HG03378 (cell line): ENCODE measurements around the gene IFRD2.
"Not testable (repeated sequence)": the region's sequence is repeated elsewhere in the genome, so short reads cannot be mapped to it uniquely, and the experiment has no call there.

Experiments
- ATAC-seq: cut with Tn5 transposase; IDR thresholded peaks from one replicate; pipeline ENCODE4 v1.9.1; 2021; ENCODE audit warnings: mild to moderate bottlenecking, moderate library complexity; ENCODE audit not compliant: unreplicated experiment

IFRD2 gene

DNA sequence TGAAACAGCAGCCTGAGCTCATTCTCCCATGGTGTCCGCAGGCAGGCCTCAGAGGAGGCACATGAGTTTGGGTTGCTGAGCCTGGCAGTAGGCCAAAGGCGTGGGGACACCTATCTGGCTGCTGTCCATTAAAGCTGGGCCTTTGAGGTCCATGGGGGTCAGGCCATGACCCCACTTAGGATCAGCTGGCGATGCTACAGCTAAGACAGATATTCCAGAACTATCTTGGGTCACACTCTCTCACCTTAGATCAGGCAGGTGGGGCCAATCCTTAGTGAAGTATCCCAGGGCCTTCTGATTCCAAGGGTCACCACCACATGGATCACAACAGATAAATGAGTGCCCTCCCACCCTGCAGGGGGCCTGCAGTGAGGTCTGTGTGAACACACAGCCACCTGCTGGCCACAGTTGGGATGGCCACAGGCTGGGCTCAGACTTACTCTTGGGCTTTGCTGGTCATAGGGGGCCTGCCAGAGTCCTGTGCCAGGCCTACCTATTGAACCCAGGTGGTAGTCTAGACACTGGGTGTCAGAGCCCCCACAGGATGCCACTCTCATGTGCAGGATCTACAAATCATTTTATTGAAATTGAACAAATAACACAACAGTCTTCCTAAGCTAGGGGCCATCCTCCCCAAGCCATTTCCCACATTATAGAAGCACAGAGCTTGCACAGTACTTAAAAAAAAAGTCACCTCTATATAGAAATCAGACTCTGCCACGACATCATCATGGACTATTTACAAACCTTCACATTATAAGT, 32.3 kb upstream of the IFRD2 start:
- no peak for ATAC-seq

DNA sequence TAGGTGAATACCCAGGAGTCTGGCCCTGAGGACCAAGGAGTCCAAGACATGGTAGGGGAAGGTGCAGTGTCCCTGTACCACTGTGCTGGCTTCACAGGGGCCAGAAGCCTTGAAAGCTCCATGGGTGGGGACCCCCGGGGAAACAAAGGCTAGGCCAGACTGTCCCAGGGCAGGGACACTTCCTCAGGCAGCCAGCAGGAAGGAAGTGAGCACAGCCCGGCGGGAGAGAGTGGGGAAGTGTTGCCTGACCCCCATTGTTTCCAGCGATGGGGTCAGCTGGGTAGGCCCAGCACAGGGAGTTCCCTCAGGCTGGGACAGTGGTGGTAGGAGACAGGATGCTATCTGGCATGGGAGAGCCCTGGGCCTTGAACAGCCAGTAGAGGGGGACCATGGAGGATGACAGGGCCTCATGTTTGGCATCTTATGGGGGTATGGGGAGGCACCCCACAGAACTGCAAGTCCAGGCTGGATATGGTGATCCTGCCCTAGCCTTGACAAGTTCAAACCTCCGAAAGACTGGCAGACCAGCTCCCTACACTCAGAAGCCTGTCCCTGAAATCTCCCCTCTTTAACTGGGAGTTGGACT, 31.5 kb upstream of the IFRD2 start:
- no peak for ATAC-seq

DNA sequence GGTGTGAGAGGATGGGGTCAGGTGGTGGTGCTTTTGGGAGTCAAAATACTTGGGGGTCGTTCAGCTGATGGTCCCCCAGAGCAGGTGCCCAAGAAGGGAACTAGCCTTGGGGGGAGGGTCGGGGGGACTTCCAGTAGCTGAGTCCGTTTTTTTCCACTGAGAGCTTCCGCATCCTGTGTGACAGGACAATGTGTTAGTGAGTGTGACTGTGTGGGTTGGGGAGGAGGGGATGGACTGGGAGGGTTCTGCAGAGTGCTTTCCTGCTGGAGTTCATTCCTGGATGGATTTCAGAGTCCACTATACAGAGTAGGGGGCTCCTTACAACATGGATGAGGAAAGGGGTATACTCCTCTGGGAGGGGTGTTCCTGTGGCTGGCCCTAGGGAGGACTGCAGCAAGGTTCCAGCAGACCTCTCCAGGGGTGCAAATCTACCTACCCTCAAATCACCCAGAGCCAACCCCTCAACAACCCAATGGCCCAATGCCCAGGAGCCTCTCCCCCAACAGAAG, 30.9 kb upstream of the IFRD2 start:
- no peak for ATAC-seq

DNA sequence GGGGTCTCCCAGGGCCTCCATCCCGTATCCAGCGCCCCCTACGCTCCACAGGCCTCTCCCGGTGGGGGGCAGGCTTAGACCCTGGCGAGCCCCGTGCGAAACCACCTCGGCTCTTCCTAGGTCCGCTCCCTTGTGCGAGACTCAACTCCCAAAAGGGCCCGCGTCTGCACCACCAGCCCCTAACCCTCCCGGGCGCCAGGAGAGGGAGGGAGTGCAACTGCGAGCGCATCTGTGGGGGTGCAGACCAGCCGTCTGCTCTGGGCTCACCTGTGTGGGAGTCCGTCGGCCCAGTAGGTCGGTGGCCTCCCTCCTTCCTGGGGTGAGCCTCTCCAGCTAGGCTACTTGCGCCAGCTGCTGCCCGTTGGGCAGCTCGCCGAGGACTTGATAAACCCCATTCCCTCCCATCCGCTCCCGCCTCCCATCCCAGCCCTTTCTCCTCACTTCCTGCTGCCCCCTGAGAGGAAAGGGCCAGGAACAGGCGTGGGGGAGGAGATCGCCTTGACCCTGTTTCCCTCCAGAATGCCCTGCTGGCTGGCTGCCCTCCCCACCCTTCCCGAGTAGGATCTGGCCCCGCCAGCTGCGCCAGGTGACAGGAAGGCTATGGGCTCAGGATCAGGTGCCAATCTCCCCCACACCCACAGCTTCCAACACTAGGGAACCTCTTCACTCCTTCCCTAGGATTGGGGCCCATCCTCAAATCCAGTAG, 30.3 kb upstream of the IFRD2 start, which contains the start of gene HYAL2:
HYAL2 (minus strand) TSS at position 360 of the 706 bp plus-strand sequence. CDS start 2,256 bp downstream, outside the sequence.
- no peak for ATAC-seq

DNA sequence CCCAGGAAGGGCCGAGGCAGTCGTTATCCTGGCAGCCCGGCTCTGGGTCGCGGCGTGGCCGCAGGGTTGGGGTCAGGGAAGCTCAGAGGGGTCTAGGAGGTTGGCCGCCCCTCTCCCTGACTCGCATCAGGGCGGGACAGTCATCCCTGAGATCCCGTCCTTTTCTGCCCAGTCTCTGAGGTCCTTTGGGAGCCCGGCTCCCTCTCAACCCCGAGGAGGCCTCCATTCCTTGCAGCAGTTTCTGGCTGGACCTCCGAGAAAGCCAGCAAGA, 29.8 kb upstream of the IFRD2 start:
- ATAC-seq: no peak

DNA sequence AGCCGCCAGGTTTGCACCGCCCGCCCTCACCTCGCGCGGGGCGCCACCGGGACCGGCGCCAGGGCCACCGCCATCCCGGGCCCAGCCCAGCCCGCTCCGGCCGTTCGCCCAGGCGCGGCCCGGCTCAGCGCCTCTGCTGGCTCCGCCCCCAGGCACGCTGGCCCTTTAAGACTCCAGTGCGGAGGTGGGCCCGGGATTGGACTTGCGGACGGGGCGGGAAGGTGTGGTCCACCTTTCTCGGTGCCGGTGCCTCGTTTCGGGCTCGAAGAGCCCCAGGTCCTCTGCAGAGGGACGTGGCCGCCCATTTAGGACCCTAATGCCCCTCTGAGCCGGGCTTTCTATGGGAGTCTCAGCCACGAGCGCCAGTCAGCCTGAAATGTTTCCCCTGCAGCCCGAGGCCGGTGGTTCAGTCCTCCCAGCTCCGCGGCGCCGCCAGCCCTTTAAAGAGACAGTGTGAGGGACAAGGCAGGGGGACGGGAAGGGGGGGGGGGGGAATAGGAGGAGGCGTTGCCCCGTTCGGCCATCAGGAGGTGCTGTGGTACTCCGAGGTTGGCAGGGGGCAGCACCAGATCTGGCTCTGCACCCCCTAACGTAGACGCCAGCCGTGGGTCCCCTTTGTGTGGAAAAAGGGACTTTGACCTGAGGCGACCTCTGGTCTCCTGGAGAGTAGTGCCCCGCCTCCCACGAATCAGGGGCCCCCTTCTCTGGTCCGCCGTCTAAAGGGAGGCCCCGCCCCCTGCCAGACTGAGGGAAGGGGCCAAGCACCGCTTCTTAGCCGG, 29.3 kb upstream of the IFRD2 start:
- peak; percentile 52 for ATAC-seq

DNA sequence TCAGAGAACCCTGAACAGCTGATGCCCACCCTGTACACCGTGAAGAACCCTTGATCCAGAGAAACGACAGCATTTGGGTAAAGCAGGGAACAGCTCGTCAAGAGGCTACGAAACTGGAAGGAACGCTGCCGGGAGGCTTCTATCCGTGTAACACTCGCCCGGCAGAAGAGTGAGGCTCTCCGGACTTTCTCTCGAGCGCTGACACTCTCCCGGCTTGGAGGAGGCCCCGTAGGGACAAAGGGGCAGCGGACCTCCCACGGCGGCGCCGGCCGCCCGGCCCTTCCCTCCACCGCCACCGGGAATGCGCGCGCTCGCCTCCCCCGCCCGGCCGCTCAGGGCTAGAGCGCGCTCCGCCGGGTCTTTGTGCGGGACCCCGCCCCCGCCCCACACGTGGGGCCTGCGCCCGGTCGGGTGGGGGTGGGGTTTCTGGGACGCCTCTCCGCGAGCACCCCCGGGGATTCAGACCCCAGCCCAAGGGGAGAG, 28.7 kb upstream of the IFRD2 start:
- peak; percentile 25 for ATAC-seq

DNA sequence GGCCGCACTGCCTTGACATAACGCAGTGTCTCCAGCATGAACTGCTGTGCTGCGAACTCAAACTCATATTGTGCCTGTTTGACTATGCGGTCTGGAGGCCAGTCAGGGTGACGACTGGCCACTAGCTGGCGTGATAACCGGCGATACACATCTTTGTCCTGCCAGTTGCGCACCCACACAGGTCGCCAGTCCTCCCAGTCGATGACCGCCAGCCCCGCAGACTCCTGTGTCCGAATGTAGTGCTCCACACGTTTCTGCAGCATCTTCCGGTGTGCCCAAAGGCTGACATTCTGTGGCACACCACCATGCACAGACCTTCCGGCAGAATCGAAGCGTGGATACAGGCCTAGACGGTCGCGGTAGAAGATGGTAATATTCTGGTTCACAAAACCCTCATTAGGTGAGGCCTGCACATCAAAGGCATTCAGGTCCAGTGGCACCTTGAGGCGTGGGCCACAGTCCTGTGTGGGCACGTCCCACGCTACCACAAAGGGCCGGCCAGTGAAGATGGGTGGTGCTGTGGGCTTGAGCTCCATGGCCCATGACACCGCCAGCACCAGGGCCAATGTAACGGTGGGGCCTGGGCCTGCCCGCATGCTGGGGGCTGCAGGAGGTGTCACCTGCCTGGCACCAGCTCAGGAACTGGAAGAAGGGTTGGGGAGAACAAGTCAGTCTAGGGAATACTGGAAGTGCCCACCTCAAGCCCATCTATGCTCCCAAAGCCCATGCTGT, 27.8 kb upstream of the IFRD2 start:
- ATAC-seq: no peak

DNA sequence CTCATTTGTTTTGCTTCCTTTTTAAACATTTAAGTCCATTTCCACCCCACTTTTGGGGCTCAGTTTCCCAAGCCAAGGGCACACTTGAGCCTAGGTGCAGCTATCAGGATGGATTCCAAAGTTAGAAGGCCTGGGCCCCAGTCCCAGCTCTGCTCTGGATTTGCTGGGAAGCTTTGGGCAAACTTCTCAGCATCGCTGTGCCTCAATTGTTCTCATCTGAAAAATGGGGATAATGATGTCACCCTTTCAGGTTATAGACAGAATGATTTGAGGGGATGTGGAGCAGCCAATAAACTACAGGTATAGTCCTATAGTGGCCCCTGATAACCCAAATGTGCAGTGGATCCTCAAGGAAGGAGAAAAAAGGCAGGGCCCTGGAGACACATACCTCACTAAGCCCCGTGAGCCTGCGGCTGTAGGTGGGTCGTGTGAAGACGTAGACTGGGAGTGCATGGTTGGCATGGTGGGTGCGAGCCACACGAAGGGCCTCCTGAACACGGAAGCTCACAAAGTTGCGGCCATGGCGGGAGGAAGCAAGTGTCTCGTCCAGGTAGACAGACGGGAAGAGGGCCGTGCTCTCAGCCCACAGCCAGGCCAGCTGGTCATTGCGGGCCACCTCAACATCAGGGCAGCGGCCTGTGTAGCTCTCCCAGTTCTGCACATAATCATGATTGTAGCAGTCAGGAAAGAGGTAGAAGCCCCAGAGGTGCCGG, 27.1 kb upstream of the IFRD2 start:
- no peak for ATAC-seq

DNA sequence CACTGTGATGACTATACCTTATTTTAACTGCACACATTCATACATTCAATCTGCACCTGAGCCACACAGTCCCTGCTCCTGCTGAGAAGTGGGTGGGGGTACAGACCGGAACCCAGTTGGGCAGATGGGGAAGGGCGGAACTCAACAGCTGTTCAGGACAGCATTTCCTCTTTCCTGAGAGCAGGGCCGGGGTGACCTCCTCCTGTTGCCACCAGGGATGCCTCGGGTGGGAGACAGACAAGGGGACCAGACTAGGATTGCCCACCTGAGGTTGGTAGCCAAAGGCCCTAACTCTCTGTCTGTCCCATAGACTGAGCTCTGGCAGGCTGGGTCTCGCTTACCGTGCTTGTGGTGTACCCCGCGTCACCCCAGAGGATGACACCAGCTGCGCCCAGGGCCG, 26.4 kb upstream of the IFRD2 start:
- ATAC-seq: no peak

DNA sequence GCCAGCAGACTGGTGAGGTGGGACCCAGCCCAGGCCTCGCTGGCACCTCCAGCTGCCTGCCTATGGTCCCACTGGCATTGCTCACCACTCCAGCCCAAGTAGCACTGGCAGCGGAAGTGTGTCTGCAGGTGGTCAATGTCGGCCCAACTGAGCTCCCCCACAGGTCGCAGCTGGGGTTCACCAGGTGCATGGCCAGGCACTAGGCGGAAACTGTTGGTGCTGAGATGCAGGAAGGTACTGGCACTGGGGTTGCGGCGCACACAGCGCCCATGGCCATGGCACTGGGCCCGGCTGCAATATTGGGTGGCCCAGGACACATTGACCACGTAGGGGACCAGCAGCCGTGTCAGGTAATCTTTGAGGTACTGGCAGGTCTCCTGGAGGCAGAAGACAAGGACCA, 25.9 kb upstream of the IFRD2 start:
- no peak for ATAC-seq

DNA sequence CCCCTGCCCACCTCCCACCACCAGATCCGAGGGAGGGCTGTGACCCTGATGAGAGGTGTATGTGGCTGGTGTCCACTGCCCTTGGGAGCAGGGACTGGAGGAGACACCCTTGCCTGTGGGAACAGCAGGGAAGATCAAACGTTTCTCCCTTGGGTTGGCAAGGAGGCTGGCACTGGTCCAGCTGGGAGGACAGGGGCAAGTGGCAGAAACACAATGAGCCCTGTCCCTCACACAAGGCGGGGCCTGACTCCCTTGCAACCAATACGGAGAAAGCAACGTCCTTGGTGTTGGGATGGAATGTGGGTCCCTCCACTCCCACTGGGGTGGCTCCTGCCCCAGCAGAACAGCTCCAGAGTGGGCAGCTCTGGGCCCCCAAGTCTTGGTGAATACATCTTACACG, 25.1 kb upstream of the IFRD2 start:
- no peak for ATAC-seq

DNA sequence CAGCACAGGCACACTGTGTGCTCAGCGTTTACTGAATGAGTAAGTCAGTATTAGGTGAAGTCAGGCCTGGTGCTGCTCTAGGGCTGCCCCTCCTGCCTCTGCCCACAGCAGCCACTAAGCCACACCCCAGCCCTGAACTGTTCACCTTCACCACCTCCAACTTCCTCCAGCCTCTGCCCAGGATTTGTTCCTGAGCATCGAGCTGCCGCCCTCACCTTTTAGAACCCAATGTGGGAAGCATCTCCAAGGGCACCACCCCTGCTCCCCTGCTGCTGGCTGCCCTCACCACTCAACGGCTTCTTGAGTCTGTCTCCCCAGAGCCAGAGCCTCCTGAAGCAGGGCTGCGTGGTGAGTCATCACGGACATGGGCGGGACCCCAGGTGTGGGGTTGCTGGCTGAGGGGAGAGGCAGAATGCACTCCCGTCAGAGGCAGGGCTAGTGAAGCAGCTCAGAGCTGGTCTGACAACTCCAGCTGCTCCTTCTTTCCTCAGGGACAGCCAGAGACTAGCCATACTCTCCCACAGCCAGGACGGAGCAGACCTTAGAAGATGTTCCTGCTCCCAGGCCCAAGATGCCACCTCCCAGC, 24.5 kb upstream of the IFRD2 start:
- no peak for ATAC-seq

DNA sequence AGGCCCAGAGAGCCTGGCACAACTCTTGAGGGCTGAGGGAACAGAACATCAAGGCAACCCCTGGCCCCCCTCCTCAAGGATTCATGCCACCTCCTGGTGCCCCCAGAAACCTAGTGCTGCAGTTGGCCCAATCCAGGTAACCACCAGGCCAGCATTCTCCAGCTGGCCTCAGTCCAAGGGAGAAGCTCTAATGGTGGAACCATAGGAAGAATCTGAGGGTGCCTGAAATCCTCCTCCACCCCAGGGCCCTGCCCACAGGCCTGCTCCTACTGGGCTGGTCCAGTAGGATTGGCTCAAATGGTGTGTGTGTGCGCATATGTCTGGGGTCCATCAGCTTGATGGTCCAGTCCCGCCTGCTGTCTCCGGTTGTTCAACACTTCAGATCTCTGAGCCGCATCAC, 22.6 kb upstream of the IFRD2 start:
- ATAC-seq: no peak

DNA sequence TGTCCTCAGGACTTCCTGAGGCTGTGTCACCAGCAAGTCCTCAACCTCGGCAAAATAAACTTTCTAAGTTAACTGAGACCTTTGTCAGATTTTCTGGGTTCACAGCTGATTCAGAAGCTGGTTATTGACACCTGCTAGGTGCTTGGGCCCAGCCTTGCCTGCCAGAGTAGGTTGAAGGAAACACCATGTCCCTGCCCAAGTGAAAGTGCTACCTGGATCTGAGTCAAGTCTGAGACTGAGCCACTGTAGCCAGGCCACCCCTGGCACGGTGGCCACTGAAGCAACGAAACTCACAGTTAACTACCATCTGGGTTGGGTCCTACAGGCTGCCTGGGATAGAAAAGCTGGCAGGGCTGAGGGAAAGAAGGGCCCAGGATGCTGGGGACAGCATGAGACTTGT, 22.1 kb upstream of the IFRD2 start:
- no peak for ATAC-seq

DNA sequence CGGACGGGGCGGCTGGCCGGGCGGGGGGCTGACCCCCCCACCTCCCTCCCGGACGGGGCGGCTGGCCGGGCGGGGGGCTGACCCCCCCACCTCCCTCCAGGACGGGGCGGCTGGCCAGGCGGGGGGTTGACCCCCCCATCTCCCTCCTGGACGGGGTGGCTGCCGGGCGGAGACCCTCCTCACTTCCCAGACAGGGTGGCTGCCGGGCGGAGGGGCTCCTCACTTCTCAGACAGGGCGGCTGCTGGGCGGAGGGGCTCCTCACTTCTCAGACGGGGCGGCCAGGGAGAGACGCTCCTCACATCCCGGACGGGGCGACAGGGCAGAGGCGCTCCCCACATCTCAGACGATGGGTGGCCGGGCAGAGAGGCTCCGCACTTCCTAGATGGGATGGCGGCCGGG, 19.8 kb upstream of the IFRD2 start:
- not testable (repeated sequence) for ATAC-seq

DNA sequence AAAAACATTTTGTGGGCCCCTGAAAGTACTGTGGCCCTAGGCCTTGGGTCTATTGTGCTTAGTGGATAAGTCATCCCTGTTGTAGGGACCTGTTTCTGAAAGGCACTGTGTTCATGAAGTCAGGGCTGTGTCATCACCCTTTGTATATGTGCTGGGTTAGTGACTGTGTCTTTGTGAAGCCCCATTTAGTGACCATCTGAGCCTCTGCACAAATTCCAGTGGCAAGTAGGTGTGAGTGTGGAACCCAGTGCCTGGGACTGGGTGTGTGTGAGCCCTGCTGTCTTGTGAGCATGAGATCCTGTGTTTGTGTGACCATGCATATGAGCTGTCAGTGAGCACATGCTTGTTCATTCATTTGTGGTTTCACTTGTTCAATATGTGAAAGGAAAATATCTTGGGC, 12.4 kb upstream of the IFRD2 start:
- ATAC-seq: no peak

DNA sequence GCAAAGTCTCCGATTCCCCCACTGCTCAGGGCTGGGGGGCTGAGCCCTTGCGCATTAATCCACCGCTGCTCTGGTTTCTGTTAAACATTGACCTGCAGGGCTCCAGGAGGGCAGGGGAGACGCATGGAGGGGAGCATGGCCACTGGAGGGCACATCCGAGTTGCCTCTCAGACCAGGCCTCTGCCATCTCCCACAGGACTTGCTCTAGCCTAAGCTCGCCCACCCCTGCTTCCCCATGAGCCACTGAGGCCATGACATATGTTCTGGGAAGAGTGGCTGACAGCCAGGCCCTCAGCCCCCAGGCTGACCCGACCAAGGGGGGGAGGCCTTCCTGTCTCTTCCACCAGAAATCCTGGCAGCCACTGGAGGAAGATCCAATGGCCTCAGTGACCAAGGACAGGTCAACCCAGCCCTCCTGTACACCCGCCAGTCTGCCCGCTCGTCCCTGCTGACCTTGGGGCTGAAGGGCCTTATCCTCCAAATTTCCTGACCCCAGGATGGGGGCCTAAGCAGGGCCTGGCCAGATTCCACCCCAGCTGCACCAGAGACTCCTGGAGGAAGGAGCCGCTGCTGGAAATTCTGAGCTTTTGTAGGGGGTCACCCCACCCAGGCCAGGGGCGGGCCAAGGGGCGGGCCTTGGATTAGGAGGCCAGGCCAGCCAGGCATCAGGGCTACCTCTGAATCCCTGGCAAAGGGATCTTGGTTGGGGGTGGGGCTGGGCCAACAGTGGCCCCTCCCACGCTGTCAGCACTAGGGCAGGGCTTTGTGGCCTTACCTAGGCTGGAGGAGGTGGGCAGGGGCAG, 11.0 kb upstream of the IFRD2 start, which contains the start of gene HYAL1:
HYAL1 (minus strand) TSS at position 562 of the 803 bp plus-strand sequence. CDS start 618 bp downstream, outside the sequence.
- no peak for ATAC-seq
